NT2/D1 (cell line): ENCODE measurements around the gene POLR2A.

Source experiments
- SUZ12 ChIP-seq: IDR thresholded peaks from 2 replicates; pipeline ENCODE4 v1.6.1; 2011; ENCODE audit not compliant: insufficient read length, insufficient read depth; ENCODE audit errors: extremely low read depth
- ZNF274 ChIP-seq: IDR thresholded peaks from 2 replicates; pipeline ENCODE4 v1.6.1; 2011; ENCODE audit warnings: mild to moderate bottlenecking, low read depth, low read length

DNA sequence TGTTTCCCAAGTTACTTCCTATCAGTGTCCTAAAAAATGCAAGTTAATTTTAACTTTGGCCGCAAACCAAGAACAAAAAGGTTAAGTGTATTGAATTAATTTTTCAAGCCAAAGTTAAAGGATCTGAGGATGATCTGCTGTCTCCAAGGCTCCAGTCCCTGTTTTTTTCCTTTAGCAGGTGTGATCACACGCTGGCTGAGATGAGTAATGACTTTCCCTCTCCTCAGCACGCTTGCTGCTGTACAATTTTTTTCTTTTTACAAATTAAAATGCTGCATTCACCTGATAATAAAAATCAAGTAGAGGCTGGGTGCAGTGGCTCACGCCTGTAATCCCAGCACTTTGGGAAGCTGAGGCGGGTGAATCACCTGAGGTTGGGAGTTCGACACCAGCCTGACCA, 60.7 kb downstream of the POLR2A start:
- no peak for TF ChIP-seq ZNF274
- no peak for TF ChIP-seq SUZ12
